Epidermal melanocyte (primary cell): ENCODE results near the gene CCR4.
"Not testable (repeated sequence)": the region's sequence is repeated elsewhere in the genome, so short reads cannot be mapped to it uniquely, and the experiment has no call there.

Source experiments
- DNase-seq: peaks from one replicate; pipeline ENCODE4 v3.0.0; 2011; ENCODE audit warnings: low spot score; ENCODE audit not compliant: insufficient read length

Gene CCR4

GRCh38 chr3:32978331-32978730 lies 26.9 kb downstream of the CCR4 start:
- DNase-seq: no peak

- DNase-seq: no peak
Observed at GRCh38 chr3:32983124-32983523, 31.7 kb downstream of the CCR4 start.

- DNase-seq: not testable (repeated sequence)
Observed at GRCh38 chr3:32984918-32985317, 33.5 kb downstream of the CCR4 start.

- DNase-seq: no peak
Observed at GRCh38 chr3:32989171-32989570, 37.7 kb downstream of the CCR4 start.

GRCh38 chr3:32990116-32990515 lies 38.7 kb downstream of the CCR4 start:
- DNase-seq: no peak

- no peak for DNase-seq
Observed at GRCh38 chr3:32991781-32992180, 40.3 kb downstream of the CCR4 start.

- no peak for DNase-seq
Observed at GRCh38 chr3:32992310-32992686, 40.9 kb downstream of the CCR4 start.

- DNase-seq: no peak
Observed at GRCh38 chr3:32994045-32994444, 42.6 kb downstream of the CCR4 start.

GRCh38 chr3:32995098-32995497 lies 43.7 kb downstream of the CCR4 start:
- DNase-seq: no peak

- no peak for DNase-seq
Observed at GRCh38 chr3:32996048-32996754, 44.8 kb downstream of the CCR4 start.

- DNase-seq: no peak
Observed at GRCh38 chr3:32996755-32997091, 45.3 kb downstream of the CCR4 start.

GRCh38 chr3:32998631-32999451 lies 47.4 kb downstream of the CCR4 start:
- DNase-seq: no peak

- no peak for DNase-seq
Observed at GRCh38 chr3:33000691-33001385, 49.4 kb downstream of the CCR4 start.

GRCh38 chr3:33001889-33002288 lies 50.4 kb downstream of the CCR4 start:
- no peak for DNase-seq

- DNase-seq: no peak
Observed at GRCh38 chr3:33003308-33003707, 51.9 kb downstream of the CCR4 start.

GRCh38 chr3:33004205-33004604 lies 52.8 kb downstream of the CCR4 start:
- no peak for DNase-seq

GRCh38 chr3:33004961-33005360 lies 53.5 kb downstream of the CCR4 start:
- DNase-seq: no peak
